H1 (cell line): ENCODE results near the gene PRKG2. TPM values are rescaled to one million over a fixed set of nuclear protein-coding genes. Genes with fewer than 3 reads are reported as not detected.

Source experiments
- CTCF ChIA-PET: fragments of 300-600 bp; sonication (Branson Sonifier 250); formaldehyde crosslinking; loops from one replicate; lab custom pipeline; 2021; ENCODE audit not compliant: partially characterized antibody; lab: Charles Lee
- POLR2A ChIA-PET: fragments of 300-600 bp; sonication (Branson Sonifier 250); formaldehyde crosslinking; loops from one replicate; lab custom pipeline; 2021; ENCODE audit warnings: inconsistent platforms; ENCODE audit not compliant: partially characterized antibody; lab: Charles Lee
- DNase-seq, 2 experiments: peaks; one replicate each; pipeline versions ENCODE4 v3.0.0 to v3.0.0-alpha.2; 2010 to 2022; ENCODE audit warnings: low spot score in 2 of 2, low read depth in 1 of 2, mixed read lengths in 1 of 2
- FAIRE-seq: peaks from 2 replicates; lab custom pipeline; 2011; peaks lifted over from hg19 to GRCh38; lab: Jason Lieb, UNC
- H2AFZ ChIP-seq: 2 replicates; pipeline ENCODE4 v1.8.1; 2012; ENCODE audit warnings: low read length, inconsistent platforms
- H2AK5ac ChIP-seq: 2 replicates; pipeline ENCODE4 v1.6.1; 2013; ENCODE audit warnings: low read depth, low read length
- H2BK120ac ChIP-seq: replicated peaks from 2 replicates; pipeline ENCODE3; 2013; ENCODE audit warnings: low read depth, low read length, inconsistent platforms
- H2BK12ac ChIP-seq: 2 replicates; pipeline ENCODE4 v1.6.1; 2013; ENCODE audit warnings: low read depth, low read length
- H2BK15ac ChIP-seq: 2 replicates; pipeline ENCODE4 v1.6.1; 2013; ENCODE audit warnings: low read length
- H2BK20ac ChIP-seq: 2 replicates; pipeline ENCODE4 v1.6.1; 2013; ENCODE audit warnings: low read length
- H2BK5ac ChIP-seq: 2 replicates; pipeline ENCODE4 v1.6.1; 2013; ENCODE audit warnings: low read depth, low read length
- H3K14ac ChIP-seq: 2 replicates; pipeline ENCODE4 v1.6.1; 2013; ENCODE audit warnings: inconsistent platforms; ENCODE audit not compliant: insufficient read length
- H3K18ac ChIP-seq: 2 replicates; pipeline ENCODE4 v1.6.1; 2013; ENCODE audit warnings: low read length; ENCODE audit errors: extremely low read depth
- H3K23ac ChIP-seq: 2 replicates; pipeline ENCODE4 v1.6.1; 2013; ENCODE audit warnings: inconsistent platforms; ENCODE audit not compliant: insufficient read length
- H3K23me2 ChIP-seq: 2 replicates; pipeline ENCODE4 v1.6.1; 2013; ENCODE audit warnings: low read depth, low read length
- H3K27ac ChIP-seq: 2 replicates; pipeline ENCODE4 v1.6.1; 2011; ENCODE audit warnings: low read depth, low read length, inconsistent platforms
- H3K27me3 ChIP-seq, 4 experiments: replicated peaks in 1 of 4; 1 replicate in 1 of 4; 2 replicates in 3 of 4; pipeline versions ENCODE4 v1.6.1 to v1.8.1; 2011 to 2013; ENCODE audit warnings: low read length in 3 of 4, mild to moderate bottlenecking in 3 of 4, inconsistent platforms in 2 of 4, mixed read lengths in 2 of 4, moderate library complexity in 1 of 4; ENCODE audit not compliant: control insufficient read depth in 3 of 4, insufficient read depth in 3 of 4; ENCODE audit errors: extremely low read depth in 1 of 4
- H3K36me3 ChIP-seq, 4 experiments: 2 replicates each; pipeline versions ENCODE4 v1.6.1 to v1.8.1; 2011 to 2013; ENCODE audit warnings: mild to moderate bottlenecking in 4 of 4, low read length in 3 of 4, moderate library complexity in 2 of 4, control low read depth in 1 of 4, inconsistent platforms in 1 of 4; ENCODE audit not compliant: insufficient read depth in 4 of 4, control insufficient read depth in 2 of 4
- H3K4ac ChIP-seq: replicated peaks from 2 replicates; pipeline ENCODE3; 2013; ENCODE audit warnings: low read length, low read depth, mixed read lengths, inconsistent platforms; ENCODE audit not compliant: insufficient read length
- H3K4me1 ChIP-seq, 4 experiments: replicated peaks in 1 of 4; 1 replicate in 1 of 4; 2 replicates in 3 of 4; pipeline versions ENCODE4 v1.6.1 to v1.8.1; 2011 to 2013; ENCODE audit warnings: low read length in 3 of 4, inconsistent platforms in 2 of 4, mixed read lengths in 1 of 4; ENCODE audit not compliant: insufficient read depth in 4 of 4, control insufficient read depth in 3 of 4
- H3K4me2 ChIP-seq, 2 experiments: 2 replicates each; pipeline versions ENCODE4 v1.6.1 to v1.8.1; 2011 to 2013; ENCODE audit warnings: low read depth in 2 of 2, low read length in 2 of 2, control low read depth in 1 of 2, inconsistent platforms in 1 of 2, mild to moderate bottlenecking in 1 of 2; ENCODE audit not compliant: insufficient read depth in 1 of 2
- H3K4me3 ChIP-seq, 4 experiments: fragments of 200-600, 300-600 bp in 1 of 4; sonication (generic), shearing (Covaris generic), sonication (Bioruptor Twin) in 1 of 4; 2 replicates each; pipeline versions ENCODE4 v1.5.1 to v1.8.1; 2011 to 2016; ENCODE audit warnings: low read length in 4 of 4, low read depth in 3 of 4, control low read depth in 2 of 4, inconsistent platforms in 2 of 4, mild to moderate bottlenecking in 2 of 4, mixed read lengths in 1 of 4, moderate library complexity in 1 of 4; ENCODE audit not compliant: insufficient read depth in 2 of 4; ENCODE audit errors: extremely low read depth in 1 of 4
- H3K56ac ChIP-seq: replicated peaks from 2 replicates; pipeline ENCODE3; 2013; ENCODE audit warnings: low read depth, mild to moderate bottlenecking, mixed read lengths, low read length, inconsistent platforms; ENCODE audit not compliant: insufficient read length
- H3K79me1 ChIP-seq: 2 replicates; pipeline ENCODE4 v1.6.1; 2013; ENCODE audit warnings: low read depth, low read length, control low read depth
- H3K79me2 ChIP-seq, 2 experiments: 2 replicates each; pipeline versions ENCODE4 v1.6.1 to v1.8.1; 2012 to 2013; ENCODE audit warnings: low read length in 2 of 2, mild to moderate bottlenecking in 2 of 2, inconsistent platforms in 1 of 2; ENCODE audit not compliant: insufficient read depth in 2 of 2, control insufficient read depth in 1 of 2
- H3K9ac ChIP-seq, 4 experiments: replicated peaks in 1 of 4; 1 replicate in 1 of 4; 2 replicates in 3 of 4; pipeline versions ENCODE4 v1.6.1 to v1.8.1; 2011 to 2013; ENCODE audit warnings: low read depth in 3 of 4, low read length in 3 of 4, control low read depth in 2 of 4, mild to moderate bottlenecking in 2 of 4, moderate library complexity in 2 of 4, inconsistent platforms in 1 of 4; ENCODE audit errors: extremely low read depth in 1 of 4
- H3K9me3 ChIP-seq, 2 experiments: 2 replicates each; pipeline versions ENCODE4 v1.6.1 to v1.8.1; 2012 to 2013; ENCODE audit warnings: mild to moderate bottlenecking in 2 of 2, moderate library complexity in 2 of 2, control low read depth in 1 of 2, inconsistent platforms in 1 of 2, low read depth in 1 of 2, low read length in 1 of 2, mixed read lengths in 1 of 2; ENCODE audit not compliant: insufficient read depth in 2 of 2
- H4K20me1 ChIP-seq, 2 experiments: replicated peaks in 1 of 2; 2 replicates each; pipeline versions ENCODE3 to v1.8.1; 2011 to 2013; ENCODE audit warnings: inconsistent platforms in 2 of 2, low read length in 2 of 2, mild to moderate bottlenecking in 1 of 2; ENCODE audit not compliant: insufficient read depth in 2 of 2, control insufficient read depth in 1 of 2
- H4K5ac ChIP-seq: 2 replicates; pipeline ENCODE4 v1.6.1; 2013; ENCODE audit warnings: low read length, low read depth, mixed read lengths, inconsistent platforms; ENCODE audit not compliant: insufficient read length
- H4K8ac ChIP-seq: 2 replicates; pipeline ENCODE4 v1.8.0; 2013; ENCODE audit warnings: mild to moderate bottlenecking, moderate library complexity, low read length, inconsistent platforms; ENCODE audit not compliant: insufficient read depth; ENCODE audit errors: extremely low read depth
- H4K91ac ChIP-seq: replicated peaks from 2 replicates; pipeline ENCODE3; 2013; ENCODE audit warnings: low read length, mixed read lengths, inconsistent platforms; ENCODE audit not compliant: insufficient read length
- ASH2L ChIP-seq: fragments of 200-600, 300-600 bp; sonication (generic); IDR thresholded peaks from one replicate; pipeline ENCODE4 v1.7.1; 2017; ENCODE audit warnings: low read length
- EP300 ChIP-seq, 2 experiments: IDR thresholded peaks; 1 replicate in 1 of 2; 2 replicates in 1 of 2; pipeline ENCODE4 v1.6.1; 2011 to 2012; ENCODE audit warnings: low read depth in 2 of 2, low read length in 2 of 2, mild to moderate bottlenecking in 2 of 2, borderline replicate concordance in 1 of 2, inconsistent platforms in 1 of 2, moderate library complexity in 1 of 2
- EZH2 ChIP-seq: fragments of 200-600 bp; sonication (generic); IDR thresholded peaks from 2 replicates; pipeline ENCODE4 v1.7.1; 2012; ENCODE audit warnings: low read depth, mild to moderate bottlenecking, moderate library complexity, low read length, inconsistent platforms; ENCODE audit not compliant: severe bottlenecking
- FOSL1 ChIP-seq: IDR thresholded peaks from 2 replicates; pipeline ENCODE4 v1.6.1; 2011; ENCODE audit warnings: mild to moderate bottlenecking, low read depth, low read length, moderate library complexity; ENCODE audit not compliant: insufficient read depth
- HDAC2 ChIP-seq, 2 experiments: fragments of 300-600 bp in 1 of 2; sonication (generic) in 1 of 2; IDR thresholded peaks; 2 replicates each; pipeline ENCODE4 v1.6.1; 2011 to 2012; ENCODE audit warnings: low read depth in 2 of 2, low read length in 2 of 2, mild to moderate bottlenecking in 2 of 2, moderate library complexity in 2 of 2, borderline replicate concordance in 1 of 2, inconsistent platforms in 1 of 2
- RAD21 ChIP-seq, 2 experiments: IDR thresholded peaks in 1 of 2; conservative IDR thresholded peaks in 1 of 2; 2 replicates each; pipeline ENCODE4 v1.6.1; 2011; ENCODE audit warnings: low read depth in 2 of 2, low read length in 2 of 2, improper control_type of control experiment in 1 of 2, inconsistent platforms in 1 of 2, mild to moderate bottlenecking in 1 of 2, moderate library complexity in 1 of 2
- RNF2 ChIP-seq: fragments of 200-900, 300-1000 bp; sonication (generic); IDR thresholded peaks from 2 replicates; pipeline ENCODE4 v1.7.1; 2016; ENCODE audit warnings: borderline replicate concordance, low read depth, mild to moderate bottlenecking, antibody characterized with exemption, low read length; ENCODE audit not compliant: poor library complexity, severe bottlenecking; ENCODE audit errors: missing control alignments
- SIRT6 ChIP-seq: IDR thresholded peaks from one replicate; pipeline ENCODE4 v1.7.1; 2012; ENCODE audit warnings: low read length, inconsistent platforms
- SIX5 ChIP-seq: IDR thresholded peaks from 2 replicates; pipeline ENCODE4 v1.6.1; 2011; ENCODE audit warnings: mild to moderate bottlenecking, low read depth, low read length
- SRF ChIP-seq: IDR thresholded peaks from 2 replicates; pipeline ENCODE4 v1.6.1; 2011; ENCODE audit warnings: mild to moderate bottlenecking, low read depth, low read length, moderate library complexity
- WGBS, 2 experiments: shearing (Covaris generic) in 1 of 2; methylation state at CpG; one replicate each; pipeline versions ENCODE4 v1.1.6 to v1.1.7; 2013 to 2015; ENCODE audit warnings: low lambda C conversion rate in 2 of 2, mixed read lengths in 2 of 2, inconsistent platforms in 1 of 2, low coverage in 1 of 2, missing lambda C conversion rate in 1 of 2; ENCODE audit not compliant: insufficient replicate concordance in 2 of 2, insufficient coverage in 1 of 2, insufficient read length in 1 of 2; ENCODE audit errors: extremely low coverage in 1 of 2, missing lambda C conversion rate in 1 of 2; 5-methylcytosine and 5-hydroxymethylcytosine counted together
- polyA plus RNA-seq, 7 experiments: library from polyadenylated mRNA; depleted of rRNA in 3 of 7; stranded (reverse) in 5 of 7; unstranded in 2 of 7; fragments of >200 nt in 5 of 7; fragments of 200-250 nt in 2 of 7; gene quantifications; 1 replicate in 5 of 7; 2 replicates in 1 of 7; 4 replicates in 1 of 7; pipeline versions ENCODE4 v1.2.1 to v1.2.3, GENCODE V29; 2011 to 2013; ENCODE audit warnings: missing spikeins in 2 of 7, mixed read lengths in 2 of 7
- total RNA-seq: library from RNA; stranded (reverse); fragmentation: NEBNext Ultra II Directional; extraction: Animal tissue kit (Norgen Biotek cat#: 25700); gene quantifications from 2 replicates; pipeline ENCODE4 v1.2.1, GENCODE V29; 2021
- TF ChIP-seq, protein P1 (sequence below): IDR thresholded peaks from 2 replicates; pipeline ENCODE4 v1.6.1; 2012; ENCODE audit warnings: inconsistent platforms
- TF ChIP-seq, protein P2 (sequence below): IDR thresholded peaks from 2 replicates; pipeline ENCODE4 v1.6.1; 2011; ENCODE audit warnings: low read depth, mild to moderate bottlenecking, low read length; ENCODE audit not compliant: insufficient read depth

PRKG2 gene
- total and polyA plus RNA-seq, 2 of the 8 experiments (the other 6 are each of a cell fraction or from before 2014, with no cell fraction given): 0.45 to 1.2 TPM

DNA sequence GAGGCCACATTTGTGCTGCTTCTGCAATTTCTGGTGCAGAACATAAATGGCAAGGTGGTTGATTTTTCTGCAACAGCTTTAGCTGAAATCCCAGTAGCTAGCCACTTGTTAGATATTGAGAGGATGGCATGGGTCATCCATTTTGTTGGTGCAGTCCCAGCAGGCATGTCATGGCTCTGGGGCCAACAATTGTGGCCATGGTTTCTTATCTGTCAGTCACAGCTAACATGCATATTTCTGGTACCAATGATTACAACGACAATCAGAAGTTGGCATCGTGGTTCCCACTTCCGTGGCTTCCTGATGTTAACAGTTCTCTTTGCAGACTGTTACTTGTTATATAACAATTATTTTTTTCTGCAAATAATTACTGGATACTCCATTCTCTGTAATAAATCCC, 42.8 kb upstream of the PRKG2 start:
- H3K14ac ChIP-seq: no peak overlapping the region
- H2BK12ac ChIP-seq: no peak overlapping the region
- H3K9ac ChIP-seq: no peak overlapping the region
- ChIA-PET POLR2A (no interaction called here), CTCF (interaction anchor here (0.6 to 4.6 kb wide), 4 partner anchors 12 to 376 kb away, joined by 3 to 28 read pairs (median 7); no protein-coding TSS in a partner anchor)
- no peak overlapping the region for H2AFZ ChIP-seq
- no peak overlapping the region for H2BK15ac ChIP-seq
- no peak overlapping the region for H4K8ac ChIP-seq
- H3K4me3 ChIP-seq: no peak overlapping the region
- 94% methylated on average over 3 of the region's 3 CpGs; no CpG with 5 or more reads in 1 of the 2 experiments for WGBS, 2 experiments
- no peaks in the 10 kb centered on the region for H3K79me1 ChIP-seq
- H3K27me3 ChIP-seq: no peaks in the 10 kb centered on the region
- no peak overlapping the region for H2BK20ac ChIP-seq
- no peak overlapping the region for H3K56ac ChIP-seq
- H3K4ac ChIP-seq: no peak overlapping the region
- DNase-seq (no peak), FAIRE-seq (no peak)
- H3K23me2 ChIP-seq: no peaks in the 10 kb centered on the region
- H3K27ac ChIP-seq: no peak overlapping the region
- H2AK5ac ChIP-seq: no peak overlapping the region
- H3K23ac ChIP-seq: no peak overlapping the region
- H4K91ac ChIP-seq: no peak overlapping the region
- H3K36me3 ChIP-seq: no peaks in the 10 kb centered on the region
- no peak overlapping the region for H4K5ac ChIP-seq
- H3K4me2 ChIP-seq: no peak overlapping the region
- H2BK5ac ChIP-seq: no peak overlapping the region
- no peaks in the 10 kb centered on the region for H3K79me2 ChIP-seq
- H3K4me1 ChIP-seq: no peaks in the 10 kb centered on the region
- no peak overlapping the region for H3K18ac ChIP-seq
- no peaks in the 10 kb centered on the region for H4K20me1 ChIP-seq
- H2BK120ac ChIP-seq: no peak overlapping the region
- H3K9me3 ChIP-seq: no peaks in the 10 kb centered on the region
- TF ChIP-seq SIX5: no peak
- no peak for TF ChIP-seq ASH2L
- TF ChIP-seq HDAC2 (IDR thresholded peaks at IDR 0.05; ENCODE audit: borderline replicate concordance in 1 of 2, low read depth in 2 of 2, low read length in 2 of 2): no peak
- no peak for TF ChIP-seq RNF2
- TF ChIP-seq FOSL1: no peak
- TF ChIP-seq RAD21 (IDR thresholded peaks at IDR 0.05 in 1 of 2, conservative IDR thresholded peaks at IDR 0.05 in 1 of 2; ENCODE audit: low read depth in 2 of 2, low read length in 2 of 2): no peak
- TF ChIP-seq EZH2: no peak
- no peak for TF ChIP-seq EP300 (IDR thresholded peaks at IDR 0.05; ENCODE audit: borderline replicate concordance in 1 of 2, low read depth in 2 of 2, low read length in 2 of 2)
- no peak for TF ChIP-seq SIRT6
- TF ChIP-seq SRF: no peak
- TF ChIP-seq, protein P1, sequence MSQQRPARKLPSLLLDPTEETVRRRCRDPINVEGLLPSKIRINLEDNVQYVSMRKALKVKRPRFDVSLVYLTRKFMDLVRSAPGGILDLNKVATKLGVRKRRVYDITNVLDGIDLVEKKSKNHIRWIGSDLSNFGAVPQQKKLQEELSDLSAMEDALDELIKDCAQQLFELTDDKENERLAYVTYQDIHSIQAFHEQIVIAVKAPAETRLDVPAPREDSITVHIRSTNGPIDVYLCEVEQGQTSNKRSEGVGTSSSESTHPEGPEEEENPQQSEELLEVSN: no peak
- TF ChIP-seq, protein P2, sequence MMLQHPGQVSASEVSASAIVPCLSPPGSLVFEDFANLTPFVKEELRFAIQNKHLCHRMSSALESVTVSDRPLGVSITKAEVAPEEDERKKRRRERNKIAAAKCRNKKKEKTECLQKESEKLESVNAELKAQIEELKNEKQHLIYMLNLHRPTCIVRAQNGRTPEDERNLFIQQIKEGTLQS: no peak
